Endothelial cell of umbilical vein (primary cell): ENCODE results near the gene ULK1. TPM values are rescaled to one million over a fixed set of nuclear protein-coding genes. Genes with fewer than 3 reads are reported as not detected.

ENCODE experiments used
- BruUV-seq: library from RNA; stranded (reverse); fragments of 400-500 nt; replicated peaks from 2 replicates; lab custom pipeline; 2021; lab: Mats Ljungman, UMichigan
- CTCF ChIA-PET: fragments of 300-600, 350-600 bp; sonication (Branson Sonifier 250); formaldehyde crosslinking; loops from one replicate; lab custom pipeline; 2021; ENCODE audit warnings: antibody characterized with exemption, inconsistent platforms; lab: Charles Lee
- POLR2A ChIA-PET: fragments of 300-600, 350-600 bp; sonication (Branson Sonifier 250); formaldehyde crosslinking; loops from one replicate; lab custom pipeline; 2021; ENCODE audit warnings: antibody characterized with exemption, inconsistent platforms; lab: Charles Lee
- DNase-seq: peaks from one replicate; pipeline ENCODE4 v3.0.0-alpha.2; 2011; ENCODE audit warnings: low read depth, low spot score
- FAIRE-seq: peaks from 2 replicates; lab custom pipeline; 2011; peaks lifted over from hg19 to GRCh38; lab: Jason Lieb, UNC
- H2AFZ ChIP-seq: 2 replicates; pipeline ENCODE4 v1.6.0; 2012; ENCODE audit warnings: low read depth, low read length, control low read depth, inconsistent platforms
- H3K27ac ChIP-seq: 2 replicates; pipeline ENCODE4 v1.5.1; 2011; ENCODE audit warnings: low read depth, mild to moderate bottlenecking, control low read depth, low read length, moderate library complexity; ENCODE audit not compliant: insufficient read depth
- H3K27me3 ChIP-seq, 2 experiments: 2 replicates each; pipeline versions ENCODE4 v1.6.0 to v1.6.1; 2011; ENCODE audit warnings: low read length in 2 of 2, mixed read lengths in 1 of 2; ENCODE audit not compliant: control insufficient read depth in 2 of 2, insufficient read depth in 2 of 2
- H3K36me3 ChIP-seq, 2 experiments: 2 replicates in 1 of 2; 3 replicates in 1 of 2; pipeline ENCODE4 v1.5.1; 2011; ENCODE audit warnings: low read length in 2 of 2, mild to moderate bottlenecking in 1 of 2, moderate library complexity in 1 of 2; ENCODE audit not compliant: control insufficient read depth in 2 of 2, insufficient read depth in 2 of 2; ENCODE audit errors: extremely low read depth in 1 of 2
- H3K4me1 ChIP-seq: 3 replicates; pipeline ENCODE4 v1.5.1; 2011; ENCODE audit warnings: mild to moderate bottlenecking, low read length; ENCODE audit not compliant: control insufficient read depth, insufficient read depth; ENCODE audit errors: extremely low read depth
- H3K4me2 ChIP-seq: 2 replicates; pipeline ENCODE4 v1.6.1; 2011; ENCODE audit warnings: low read length, control low read depth, mixed read lengths; ENCODE audit not compliant: insufficient read depth
- H3K4me3 ChIP-seq, 3 experiments: fragments of 200-600 bp in 1 of 3; sonication (generic), shearing (Covaris generic) in 1 of 3; replicated peaks in 1 of 3; 2 replicates each; pipeline ENCODE4 v1.5.1; 2011 to 2016; ENCODE audit warnings: control low read depth in 3 of 3, low read length in 3 of 3, mild to moderate bottlenecking in 2 of 3, inconsistent platforms in 1 of 3, low read depth in 1 of 3, moderate library complexity in 1 of 3; ENCODE audit not compliant: insufficient read depth in 1 of 3
- H3K79me2 ChIP-seq: 2 replicates; pipeline ENCODE4 v1.6.0; 2012; ENCODE audit warnings: low read length, inconsistent platforms; ENCODE audit not compliant: control insufficient read depth, insufficient read depth
- H3K9ac ChIP-seq: replicated peaks from 2 replicates; pipeline ENCODE3; 2011; ENCODE audit warnings: low read length, control low read depth; ENCODE audit not compliant: insufficient read depth; ENCODE audit errors: extremely low read depth
- H3K9me1 ChIP-seq: replicated peaks from 3 replicates; pipeline ENCODE4 v1.6.0; 2011; ENCODE audit warnings: mild to moderate bottlenecking, low read length; ENCODE audit not compliant: control insufficient read depth, insufficient read depth; ENCODE audit errors: extremely low read depth
- H3K9me3 ChIP-seq: replicated peaks from 2 replicates; pipeline ENCODE4 v1.5.1; 2012; ENCODE audit warnings: low read length, inconsistent platforms; ENCODE audit not compliant: control insufficient read depth, insufficient read depth
- H4K20me1 ChIP-seq: replicated peaks from 2 replicates; pipeline ENCODE3; 2011; ENCODE audit warnings: mild to moderate bottlenecking, low read length; ENCODE audit not compliant: control insufficient read depth, insufficient read depth; ENCODE audit errors: extremely low read depth
- EZH2 ChIP-seq: IDR thresholded peaks from 2 replicates; pipeline ENCODE4 v1.6.1; 2012; ENCODE audit warnings: borderline replicate concordance, low read depth, mild to moderate bottlenecking, moderate library complexity, low read length, inconsistent platforms; ENCODE audit not compliant: severe bottlenecking
- FOS ChIP-seq: IDR thresholded peaks from 2 replicates; pipeline ENCODE4 v1.6.1; 2011; ENCODE audit warnings: mild to moderate bottlenecking, low read length, moderate library complexity, borderline replicate concordance; ENCODE audit not compliant: insufficient read depth
- GATA2 ChIP-seq: IDR thresholded peaks from 2 replicates; pipeline ENCODE4 v1.7.0; 2011; ENCODE audit warnings: low read depth, mild to moderate bottlenecking, moderate library complexity, mixed read lengths, low read length; ENCODE audit not compliant: insufficient read length, insufficient read depth
- JUN ChIP-seq: IDR thresholded peaks from 2 replicates; pipeline ENCODE4 v1.6.1; 2011; ENCODE audit warnings: borderline replicate concordance, low read depth; ENCODE audit not compliant: insufficient read length, insufficient read depth
- MYC ChIP-seq: IDR thresholded peaks from one replicate; pipeline ENCODE4 v1.6.1; 2011; ENCODE audit warnings: mild to moderate bottlenecking, low read depth, low read length
- POLR2A ChIP-seq: IDR thresholded peaks from 2 replicates; pipeline ENCODE4 v1.6.1; 2012; ENCODE audit warnings: low read depth, mild to moderate bottlenecking, control low read depth, low read length
- POLR2AphosphoS5 ChIP-seq: IDR thresholded peaks from 2 replicates; pipeline ENCODE4 v1.6.1; 2012; ENCODE audit warnings: low read depth, mild to moderate bottlenecking, control low read depth, low read length, moderate library complexity; ENCODE audit not compliant: insufficient read depth
- dilution Hi-C: fragments of 300-500 bp; cut with MboI; formaldehyde crosslinking; loops from one replicate; pipeline ENCODE4 v1.15.0; 2019; ENCODE audit warnings: low sequenced_read_pairs; ENCODE audit not compliant: extremely low pct_ligation_motif_present
- intact Hi-C: fragments of 100-400 bp; cut with micrococcal nuclease; formaldehyde crosslinking; loops from one replicate; pipeline ENCODE4 v1.10.0; 2022
- polyA plus RNA-seq, 4 experiments: library from polyadenylated mRNA; depleted of rRNA in 3 of 4; stranded (reverse) in 3 of 4; unstranded in 1 of 4; fragments of >200 nt; gene quantifications; 2 replicates each; pipeline versions ENCODE4 v1.2.1 to v1.2.3, GENCODE V29; 2011 to 2012; ENCODE audit warnings: missing spikeins in 1 of 4
- total RNA-seq: library from RNA; stranded (reverse); gene quantifications from 2 replicates; pipeline ENCODE4 v1.2.3, GENCODE V29; 2021
- TF ChIP-seq, protein P1 (sequence below), 2 donors: IDR thresholded peaks; 1 replicate in 1 of 2; 2 replicates in 1 of 2; pipeline ENCODE4 v1.5.1; 2011; ENCODE audit warnings: low read length in 2 of 2, mild to moderate bottlenecking in 2 of 2, moderate library complexity in 2 of 2, control low read depth in 1 of 2, inconsistent platforms in 1 of 2, low read depth in 1 of 2; ENCODE audit not compliant: insufficient read depth in 1 of 2; ENCODE audit errors: extremely low read depth in 1 of 2
- TF ChIP-seq, protein P2 (sequence below): IDR thresholded peaks from 2 replicates; pipeline ENCODE4 v1.6.1; 2011; ENCODE audit not compliant: insufficient read depth, insufficient read length

ULK1 gene
- total and polyA plus RNA-seq, 2 donors (not counting 3 experiments of a cell fraction or from before 2014, with no cell fraction given): 14.4 to 38.2 TPM

GRCh38 chr12:131857908-131858850 is 36.2 kb upstream of the ULK1 start:
- H3K27ac ChIP-seq: no peak overlapping the region
- intact Hi-C loops: no loop called here
- ChIA-PET CTCF (no interaction called here), POLR2A (no interaction called here)
- no peaks in the 10 kb centered on the region for H3K79me2 ChIP-seq
- no TSS peak for BruUV-seq
- no peaks in the 10 kb centered on the region for H3K36me3 ChIP-seq
- no peak overlapping the region for H2AFZ ChIP-seq
- no peaks in the 10 kb centered on the region for H4K20me1 ChIP-seq
- H3K9me1 ChIP-seq: no peaks in the 10 kb centered on the region
- no peak overlapping the region for H3K9ac ChIP-seq
- no peaks in the 10 kb centered on the region for H3K4me1 ChIP-seq
- DNase-seq (no peak), FAIRE-seq (no peak)
- dilution Hi-C loops: no loop called here
- no peak overlapping the region for H3K4me2 ChIP-seq
- TF ChIP-seq GATA2 (no peak), POLR2AphosphoS5 (no peak), EZH2 (no peak), JUN (no peak), MYC (no peak), FOS (no peak), POLR2A (no peak)
- TF ChIP-seq, protein P1, sequence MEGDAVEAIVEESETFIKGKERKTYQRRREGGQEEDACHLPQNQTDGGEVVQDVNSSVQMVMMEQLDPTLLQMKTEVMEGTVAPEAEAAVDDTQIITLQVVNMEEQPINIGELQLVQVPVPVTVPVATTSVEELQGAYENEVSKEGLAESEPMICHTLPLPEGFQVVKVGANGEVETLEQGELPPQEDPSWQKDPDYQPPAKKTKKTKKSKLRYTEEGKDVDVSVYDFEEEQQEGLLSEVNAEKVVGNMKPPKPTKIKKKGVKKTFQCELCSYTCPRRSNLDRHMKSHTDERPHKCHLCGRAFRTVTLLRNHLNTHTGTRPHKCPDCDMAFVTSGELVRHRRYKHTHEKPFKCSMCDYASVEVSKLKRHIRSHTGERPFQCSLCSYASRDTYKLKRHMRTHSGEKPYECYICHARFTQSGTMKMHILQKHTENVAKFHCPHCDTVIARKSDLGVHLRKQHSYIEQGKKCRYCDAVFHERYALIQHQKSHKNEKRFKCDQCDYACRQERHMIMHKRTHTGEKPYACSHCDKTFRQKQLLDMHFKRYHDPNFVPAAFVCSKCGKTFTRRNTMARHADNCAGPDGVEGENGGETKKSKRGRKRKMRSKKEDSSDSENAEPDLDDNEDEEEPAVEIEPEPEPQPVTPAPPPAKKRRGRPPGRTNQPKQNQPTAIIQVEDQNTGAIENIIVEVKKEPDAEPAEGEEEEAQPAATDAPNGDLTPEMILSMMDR (IDR thresholded peaks at IDR 0.05; ENCODE audit: extremely low read depth in 1 of 2, insufficient read depth in 1 of 2, low read depth in 1 of 2, low read length in 2 of 2): no peak
- TF ChIP-seq, protein P2, sequence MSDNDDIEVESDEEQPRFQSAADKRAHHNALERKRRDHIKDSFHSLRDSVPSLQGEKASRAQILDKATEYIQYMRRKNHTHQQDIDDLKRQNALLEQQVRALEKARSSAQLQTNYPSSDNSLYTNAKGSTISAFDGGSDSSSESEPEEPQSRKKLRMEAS: no peak
- no peak overlapping the region for H3K4me3 ChIP-seq
- no peaks in the 10 kb centered on the region for H3K9me3 ChIP-seq
- H3K27me3 ChIP-seq: no peaks in the 10 kb centered on the region
